Tibial nerve (tissue), 4 donors: Measurements from ENCODE around the gene TESMIN. TPM values are rescaled to one million over a fixed set of nuclear protein-coding genes. Genes with fewer than 3 reads are reported as not detected.

Experiments
- DNase-seq, 2 donors: peaks; one replicate each; pipeline ENCODE4 v3.0.0-alpha.2; 2019; ENCODE audit warnings: low spot score in 2 of 2
- H3K27ac ChIP-seq, 4 donors: fragments of 200-600 bp; sonication (generic) in 3 of 4; one replicate each; pipeline ENCODE4 v1.5.1; 2017 to 2019; ENCODE audit warnings: mild to moderate bottlenecking in 1 of 4
- H3K27me3 ChIP-seq, 2 donors: fragments of 200-600 bp; sonication (generic) in 1 of 2; one replicate each; pipeline versions ENCODE4 v1.5.1 to v1.6.0; 2017 to 2019
- H3K36me3 ChIP-seq, 3 donors: fragments of 200-600 bp; sonication (generic); one replicate each; pipeline ENCODE4 v1.5.1; 2018 to 2019
- H3K4me1 ChIP-seq, 4 donors: fragments of 200-600 bp; sonication (generic) in 3 of 4; one replicate each; pipeline ENCODE4 v1.5.1; 2017 to 2019
- H3K4me3 ChIP-seq, 4 donors: fragments of 200-600 bp; sonication (generic) in 3 of 4; one replicate each; pipeline ENCODE4 v1.5.1; 2017 to 2019; ENCODE audit warnings: mild to moderate bottlenecking in 1 of 4, moderate library complexity in 1 of 4
- H3K9me3 ChIP-seq, 4 donors: fragments of 200-600 bp; sonication (generic) in 3 of 4; one replicate each; pipeline ENCODE4 v1.5.1; 2017 to 2019
- CTCF ChIP-seq, 5 experiments: fragments of 200-600 bp in 3 of 5; fragments of 450-650 bp in 2 of 5; sonication (generic) in 3 of 5; IDR thresholded peaks; one replicate each; pipeline ENCODE4 v1.5.1; 2016 to 2019; ENCODE audit warnings: antibody characterized with exemption in 5 of 5, mild to moderate bottlenecking in 3 of 5, moderate library complexity in 2 of 5
- EP300 ChIP-seq, 2 donors: sonication (generic); formaldehyde crosslinking; IDR thresholded peaks; one replicate each; pipeline ENCODE4 v1.6.1; 2017; ENCODE audit warnings: antibody characterized with exemption in 2 of 2, mild to moderate bottlenecking in 1 of 2
- POLR2A ChIP-seq, 2 donors: fragments of 450-650 bp; IDR thresholded peaks; one replicate each; pipeline ENCODE4 v1.6.1; 2017; ENCODE audit warnings: antibody characterized with exemption in 2 of 2, mild to moderate bottlenecking in 2 of 2, moderate library complexity in 2 of 2
- WGBS, 2 donors: methylation state at CpG; one replicate each; pipeline ENCODE4 v1.1.5; 2018; 5-methylcytosine and 5-hydroxymethylcytosine counted together
- total RNA-seq, 4 donors: library from RNA; depleted of rRNA; stranded (reverse); fragments of >200 nt; gene quantifications; one replicate each; pipeline ENCODE4 v1.1.0, GENCODE V29; 2016

Gene TESMIN
- total RNA-seq, 4 donors from 2014 or later = 0.42 TPM; not detected in 3

- peaks cover 0 to 3% (median 0%) of the 10 kb centered on the region in 4 donors for H3K4me1 ChIP-seq
- H3K9me3 ChIP-seq = no peaks in the 10 kb centered on the region
- no peak for DNase-seq
- no peak for TF ChIP-seq EP300 (IDR thresholded peaks at IDR 0.05)
- TF ChIP-seq CTCF (IDR thresholded peaks at IDR 0.05) = no peak
- no peak for TF ChIP-seq POLR2A (IDR thresholded peaks at IDR 0.05)
- H3K4me3 ChIP-seq = no peak overlapping the region
- no peaks in the 10 kb centered on the region for H3K27me3 ChIP-seq
- H3K36me3 ChIP-seq = peaks cover 3 to 96% (median 13%) of the 10 kb centered on the region in 3 donors
- 82 to 84% methylated on average over 11 to 12 of the region's 12 CpGs for WGBS, 2 donors
- H3K27ac ChIP-seq = no peak overlapping the region
These were observed 19.5 kb upstream of the TESMIN start for GRCh38 chr11:68770781-68771180.

GRCh38 chr11:68767672-68768071 is 16.4 kb upstream of the TESMIN start:
- H3K4me3 ChIP-seq = no peak overlapping the region
- TF ChIP-seq CTCF (IDR thresholded peaks at IDR 0.05) = no peak
- no peak for DNase-seq

GRCh38 chr11:68766786-68767185 is 15.5 kb upstream of the TESMIN start:
- H3K27me3 ChIP-seq = no peaks in the 10 kb centered on the region
- H3K9me3 ChIP-seq = no peaks in the 10 kb centered on the region
- 93 to 96% methylated on average over 8 of the region's 8 CpGs for WGBS, 2 donors
- H3K4me1 ChIP-seq = no peaks in the 10 kb centered on the region
- no peak for DNase-seq
- no peak overlapping the region for H3K4me3 ChIP-seq
- H3K27ac ChIP-seq = no peak overlapping the region
- H3K36me3 ChIP-seq = peaks cover 0 to 96% (median 17%) of the 10 kb centered on the region in 3 donors
- TF ChIP-seq POLR2A (IDR thresholded peaks at IDR 0.05) (no peak), EP300 (IDR thresholded peaks at IDR 0.05) (no peak), CTCF (IDR thresholded peaks at IDR 0.05) (no peak)

More at GRCh38 chr11:68767672-68768071, 16.4 kb upstream of the TESMIN start:
- Histone ChIP-seq H3K27me3 (no peaks in the 10 kb centered on the region), H3K4me1 (no peaks in the 10 kb centered on the region), H3K27ac (no peak overlapping the region), H3K9me3 (no peaks in the 10 kb centered on the region), H3K36me3 (peaks cover 0 to 96% (median 13%) of the 10 kb centered on the region in 3 donors)
- 89 to 92% methylated on average over 11 of the region's 11 CpGs for WGBS, 2 donors

- no peaks in the 10 kb centered on the region for H3K4me1 ChIP-seq
- no peaks in the 10 kb centered on the region for H3K9me3 ChIP-seq
- H3K27ac ChIP-seq = no peak overlapping the region
- H3K27me3 ChIP-seq = no peaks in the 10 kb centered on the region
- H3K36me3 ChIP-seq = peaks cover 0 to 96% (median 16%) of the 10 kb centered on the region in 3 donors
- TF ChIP-seq CTCF (IDR thresholded peaks at IDR 0.05) = no peak
- 83 to 84% methylated on average over 16 of the region's 16 CpGs for WGBS, 2 donors
- DNase-seq = no peak
- no peak overlapping the region for H3K4me3 ChIP-seq
These were observed 13.4 kb upstream of the TESMIN start for GRCh38 chr11:68764746-68765145.

GRCh38 chr11:68763926-68764657 is 12.8 kb upstream of the TESMIN start:
- no peaks in the 10 kb centered on the region for H3K9me3 ChIP-seq
- DNase-seq = no peak
- H3K27ac ChIP-seq = no peak overlapping the region
- no peaks in the 10 kb centered on the region for H3K4me1 ChIP-seq
- TF ChIP-seq CTCF (IDR thresholded peaks at IDR 0.05) (no peak), POLR2A (IDR thresholded peaks at IDR 0.05) (no peak), EP300 (IDR thresholded peaks at IDR 0.05) (no peak)
- H3K4me3 ChIP-seq = no peak overlapping the region
- H3K27me3 ChIP-seq = no peaks in the 10 kb centered on the region
- WGBS, 2 donors = 87 to 89% methylated on average over 14 of the region's 14 CpGs
- peaks cover 0 to 96% (median 16%) of the 10 kb centered on the region in 3 donors for H3K36me3 ChIP-seq
